ENCODE results near the gene CENPB. TPM values are rescaled to one million over a fixed set of nuclear protein-coding genes. Genes with fewer than 3 reads are reported as not detected.

Gene CENPB
- polyA plus RNA-seq, 1 donor from 2014 or later: 37.9 TPM

- H3F3A ChIP-seq (ENCODE audit: insufficient read depth, low read length, poor library complexity, severe bottlenecking): no peaks in the 10 kb centered on the region
- no peak overlapping the region for H3K4me2 ChIP-seq (ENCODE audit: low read length)
- H3K27me3 ChIP-seq (ENCODE audit: insufficient read depth, low read depth, low read length): no peaks in the 10 kb centered on the region
- H3K9ac ChIP-seq (ENCODE audit: low read length): peak overlapping the region; percentile 16
- H3K27ac ChIP-seq (ENCODE audit: low read length): no peak overlapping the region
- H3K79me2 ChIP-seq (replicated peaks; ENCODE audit: insufficient read depth, low read length): peaks cover 20% of the 10 kb centered on the region
- H4K20me1 ChIP-seq (ENCODE audit: insufficient read depth): no peaks in the 10 kb centered on the region
- no peaks in the 10 kb centered on the region for H3K9me3 ChIP-seq (ENCODE audit: low read length)
- no peaks in the 10 kb centered on the region for H3K9me2 ChIP-seq (ENCODE audit: insufficient read depth, low read length)
- no peaks in the 10 kb centered on the region for H3K36me3 ChIP-seq (ENCODE audit: insufficient read depth, low read length)
- no peak for TF ChIP-seq SMC3 (conservative IDR thresholded peaks at IDR 0.05; ENCODE audit: poor library complexity)
- no peak for TF ChIP-seq POLR2AphosphoS5 (IDR thresholded peaks at IDR 0.05)
- TF ChIP-seq MXI1 (conservative IDR thresholded peaks at IDR 0.05; ENCODE audit: poor library complexity, severe bottlenecking): no peak
- no peak for TF ChIP-seq EP300 (conservative IDR thresholded peaks at IDR 0.05; ENCODE audit: poor library complexity, severe bottlenecking)
- TF ChIP-seq EZH2 (IDR thresholded peaks at IDR 0.05; ENCODE audit: borderline replicate concordance, insufficient read depth, low read length, poor library complexity, severe bottlenecking): no peak
- TF ChIP-seq CTCF (IDR thresholded peaks at IDR 0.05; ENCODE audit: poor library complexity, severe bottlenecking): no peak
- TF ChIP-seq RAD21 (conservative IDR thresholded peaks at IDR 0.05): no peak
- no peak for TF ChIP-seq REST (IDR thresholded peaks at IDR 0.05; ENCODE audit: borderline replicate concordance)
- no peak for TF ChIP-seq TAF1 (IDR thresholded peaks at IDR 0.05; ENCODE audit: low read depth)
- peak overlapping the region; percentile 100 for H3K4me3 ChIP-seq (ENCODE audit: low read length)
- H2AFZ ChIP-seq (ENCODE audit: low read depth, low read length): no peak overlapping the region
These were observed 21.2 kb downstream of the CENPB start for GRCh38 chr20:3765171-3765882.

- no peaks in the 10 kb centered on the region for H3K9me3 ChIP-seq (ENCODE audit: low read length)
- no peaks in the 10 kb centered on the region for H3K27me3 ChIP-seq (ENCODE audit: insufficient read depth, low read depth, low read length)
- no peaks in the 10 kb centered on the region for H4K20me1 ChIP-seq (ENCODE audit: insufficient read depth)
- H3K9me2 ChIP-seq (ENCODE audit: insufficient read depth, low read length): no peaks in the 10 kb centered on the region
- peak overlapping the region; percentile 100 for H3K4me3 ChIP-seq (ENCODE audit: low read length)
- H3K4me2 ChIP-seq (ENCODE audit: low read length): no peak overlapping the region
- H3K79me2 ChIP-seq (replicated peaks; ENCODE audit: insufficient read depth, low read length): peaks cover 20% of the 10 kb centered on the region
- no peak overlapping the region for H2AFZ ChIP-seq (ENCODE audit: low read depth, low read length)
- no peaks in the 10 kb centered on the region for H3F3A ChIP-seq (ENCODE audit: insufficient read depth, low read length, poor library complexity, severe bottlenecking)
- no peak for TF ChIP-seq RAD21 (conservative IDR thresholded peaks at IDR 0.05)
- TF ChIP-seq POLR2AphosphoS5 (IDR thresholded peaks at IDR 0.05): no peak
- TF ChIP-seq EP300 (conservative IDR thresholded peaks at IDR 0.05; ENCODE audit: poor library complexity, severe bottlenecking): no peak
- TF ChIP-seq TAF1 (IDR thresholded peaks at IDR 0.05; ENCODE audit: low read depth): no peak
- no peak for TF ChIP-seq CTCF (IDR thresholded peaks at IDR 0.05; ENCODE audit: poor library complexity, severe bottlenecking)
- H3K27ac ChIP-seq (ENCODE audit: low read length): no peak overlapping the region
- no peak overlapping the region for H3K9ac ChIP-seq (ENCODE audit: low read length)
- H3K36me3 ChIP-seq (ENCODE audit: insufficient read depth, low read length): no peaks in the 10 kb centered on the region
These were observed 21.9 kb downstream of the CENPB start for GRCh38 chr20:3764659-3765058.

All from neural cell (in vitro differentiated cells).